Adrenal gland (tissue), 5 donors: ENCODE results near the gene SPINDOC.

Experiments
- POLR2A ChIP-seq, 2 donors: fragments of 450-650 bp; IDR thresholded peaks; one replicate each; pipeline ENCODE4 v1.6.1; 2017; ENCODE audit warnings: antibody characterized with exemption in 2 of 2, mild to moderate bottlenecking in 2 of 2, moderate library complexity in 1 of 2
- TF ChIP-seq, protein P1 (sequence below), 6 experiments: fragments of 450-650 bp in 4 of 6; fragments of 200-600 bp in 2 of 6; sonication (generic) in 1 of 6; IDR thresholded peaks; 1 replicate in 5 of 6; 2 replicates in 1 of 6; pipeline versions ENCODE4 v1.5.1 to v1.8.0; 2016 to 2021; ENCODE audit warnings: antibody characterized with exemption in 6 of 6, mild to moderate bottlenecking in 2 of 6, moderate library complexity in 1 of 6
- donor health status: DM: no; HTN: no; CAD: no.

DNA sequence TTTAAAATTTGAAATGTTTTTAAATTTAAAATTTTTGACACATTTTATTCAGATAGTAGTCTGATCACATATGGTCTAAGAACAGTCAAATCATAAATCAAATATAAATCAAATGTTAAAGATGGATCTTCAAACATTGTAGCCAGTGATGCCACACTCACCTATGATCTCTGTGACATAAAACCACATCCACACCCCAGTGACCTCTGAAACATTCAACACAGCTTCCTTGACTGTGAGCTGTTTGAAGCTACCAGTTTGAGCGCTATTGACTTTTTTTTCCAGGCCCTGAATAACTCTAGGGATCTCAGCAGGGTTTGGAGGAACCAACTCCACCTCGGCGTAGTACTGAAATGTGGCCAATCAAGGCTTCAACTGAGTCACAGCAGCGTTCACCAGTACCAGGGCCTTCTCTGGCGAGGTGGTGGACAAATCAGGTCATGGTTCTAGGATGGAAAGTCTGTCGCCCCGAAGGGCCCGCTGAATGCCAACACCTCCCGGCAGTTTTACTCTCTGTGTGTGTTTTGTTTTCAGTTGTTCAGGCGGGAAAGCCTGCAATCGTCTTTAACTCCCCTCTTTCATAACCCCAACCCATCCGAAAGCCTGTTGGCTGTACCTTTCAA lies 21.4 kb downstream of the SPINDOC start:
- TF ChIP-seq, protein P1, sequence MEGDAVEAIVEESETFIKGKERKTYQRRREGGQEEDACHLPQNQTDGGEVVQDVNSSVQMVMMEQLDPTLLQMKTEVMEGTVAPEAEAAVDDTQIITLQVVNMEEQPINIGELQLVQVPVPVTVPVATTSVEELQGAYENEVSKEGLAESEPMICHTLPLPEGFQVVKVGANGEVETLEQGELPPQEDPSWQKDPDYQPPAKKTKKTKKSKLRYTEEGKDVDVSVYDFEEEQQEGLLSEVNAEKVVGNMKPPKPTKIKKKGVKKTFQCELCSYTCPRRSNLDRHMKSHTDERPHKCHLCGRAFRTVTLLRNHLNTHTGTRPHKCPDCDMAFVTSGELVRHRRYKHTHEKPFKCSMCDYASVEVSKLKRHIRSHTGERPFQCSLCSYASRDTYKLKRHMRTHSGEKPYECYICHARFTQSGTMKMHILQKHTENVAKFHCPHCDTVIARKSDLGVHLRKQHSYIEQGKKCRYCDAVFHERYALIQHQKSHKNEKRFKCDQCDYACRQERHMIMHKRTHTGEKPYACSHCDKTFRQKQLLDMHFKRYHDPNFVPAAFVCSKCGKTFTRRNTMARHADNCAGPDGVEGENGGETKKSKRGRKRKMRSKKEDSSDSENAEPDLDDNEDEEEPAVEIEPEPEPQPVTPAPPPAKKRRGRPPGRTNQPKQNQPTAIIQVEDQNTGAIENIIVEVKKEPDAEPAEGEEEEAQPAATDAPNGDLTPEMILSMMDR (IDR thresholded peaks at IDR 0.05) = no peak
- no peak for TF ChIP-seq POLR2A (IDR thresholded peaks at IDR 0.05)
